ENCODE measurements around the gene ACBD6. TPM values are rescaled to one million over a fixed set of nuclear protein-coding genes. Genes with fewer than 3 reads are reported as not detected.
A peak's percentile ranks its signal among the peaks of the same experiment; 100 is the strongest.

Gene ACBD6
- total and polyA plus RNA-seq, 8 donors: 8.9 to 48.8 (median 37.7) TPM

- 63 to 90% (median 81%) methylated on average over 3 of the region's 3 CpGs for WGBS, 5 donors
- H3K4me3 ChIP-seq: no peak overlapping the region
- H3K27ac ChIP-seq: no peak overlapping the region
- peaks cover 0 to 27% (median 22%) of the 10 kb centered on the region in 4 donors for H3K36me3 ChIP-seq
- no peaks in the 10 kb centered on the region for H3K27me3 ChIP-seq
- DNase-seq: peak in 1 of 2 donors; percentile 32
- H3K9me3 ChIP-seq: no peaks in the 10 kb centered on the region
- peaks cover 0 to 12% (median 0%) of the 10 kb centered on the region in 4 donors for H3K4me1 ChIP-seq
- TF ChIP-seq EP300 (IDR thresholded peaks at IDR 0.05): no peak
- no peak for TF ChIP-seq POLR2A (IDR thresholded peaks at IDR 0.05)
- no peak for TF ChIP-seq CTCF (IDR thresholded peaks at IDR 0.05)
- no peak for TF ChIP-seq POLR2AphosphoS5 (IDR thresholded peaks at IDR 0.05)
- intact Hi-C loops (cut with DNase I; ENCODE audit: low total_unique reads): no loop called here
Measured at GRCh38 chr1:180287988-180288705, 214.2 kb downstream of the ACBD6 start.

GRCh38 chr1:180286417-180286816 is 216.0 kb downstream of the ACBD6 start:
- no peaks in the 10 kb centered on the region for H3K9me3 ChIP-seq
- no peak overlapping the region for H3K27ac ChIP-seq
- DNase-seq: no peak
- H3K4me1 ChIP-seq: peaks cover 0 to 12% (median 0%) of the 10 kb centered on the region in 4 donors
- H3K27me3 ChIP-seq: no peaks in the 10 kb centered on the region
- H3K36me3 ChIP-seq: peaks cover 0 to 28% (median 22%) of the 10 kb centered on the region in 4 donors
- H3K4me3 ChIP-seq: no peak overlapping the region
- TF ChIP-seq EP300 (IDR thresholded peaks at IDR 0.05) (no peak), POLR2A (IDR thresholded peaks at IDR 0.05) (no peak), CTCF (IDR thresholded peaks at IDR 0.05) (no peak), POLR2AphosphoS5 (IDR thresholded peaks at IDR 0.05) (no peak)
- intact Hi-C loops (cut with DNase I; ENCODE audit: low total_unique reads): no loop called here

GRCh38 chr1:180283098-180283497 is 219.3 kb downstream of the ACBD6 start:
- 94 to 98% (median 95%) methylated on average over 4 of the region's 4 CpGs for WGBS, 5 donors
- H3K4me1 ChIP-seq: peaks cover 0 to 5% (median 0%) of the 10 kb centered on the region in 4 donors

More at GRCh38 chr1:180283098-180283497, 219.3 kb downstream of the ACBD6 start:
- DNase-seq: no peak
- Histone ChIP-seq H3K27ac (no peak overlapping the region), H3K9me3 (no peaks in the 10 kb centered on the region), H3K4me3 (no peak overlapping the region), H3K27me3 (no peaks in the 10 kb centered on the region), H3K36me3 (peaks cover 0 to 42% (median 36%) of the 10 kb centered on the region in 4 donors)
- intact Hi-C loops (cut with DNase I; ENCODE audit: low total_unique reads): no loop called here
- TF ChIP-seq CTCF (IDR thresholded peaks at IDR 0.05) (no peak), POLR2A (IDR thresholded peaks at IDR 0.05) (no peak), EP300 (IDR thresholded peaks at IDR 0.05) (no peak), POLR2AphosphoS5 (IDR thresholded peaks at IDR 0.05) (no peak)

Measured in stomach (tissue), 9 donors.